CD4-positive, alpha-beta memory T cell (primary cell): ENCODE data around the gene TMEM233. TPM values are rescaled to one million over a fixed set of nuclear protein-coding genes. Genes with fewer than 3 reads are reported as not detected.
"Not testable (repeated sequence)": the region's sequence is repeated elsewhere in the genome, so short reads cannot be mapped to it uniquely, and the experiment has no call there.

ENCODE experiments used
- CTCF ChIA-PET: fragments of 350-600 bp; sonication (Branson Sonifier 250); formaldehyde crosslinking; loops from one replicate; lab custom pipeline; 2021; ENCODE audit warnings: inconsistent platforms; ENCODE audit not compliant: partially characterized antibody; lab: Charles Lee
- POLR2A ChIA-PET: fragments of 350-600 bp; sonication (Branson Sonifier 250); formaldehyde crosslinking; loops from one replicate; lab custom pipeline; 2021; ENCODE audit not compliant: partially characterized antibody; lab: Charles Lee
- DNase-seq, 5 donors: peaks; one replicate each; pipeline versions ENCODE4 v3.0.0 to v3.0.0-alpha.2; 2020 to 2022; ENCODE audit warnings: mixed read lengths in 1 of 5
- H3K27ac ChIP-seq: one replicate; pipeline ENCODE4 v1.7.0; 2013; ENCODE audit warnings: low read depth, low read length
- H3K27me3 ChIP-seq: 2 replicates; pipeline ENCODE4 v1.7.0; 2013; ENCODE audit warnings: mild to moderate bottlenecking, low read length, moderate library complexity; ENCODE audit not compliant: insufficient read depth
- H3K36me3 ChIP-seq: 2 replicates; pipeline ENCODE4 v1.7.0; 2013; ENCODE audit warnings: mild to moderate bottlenecking, low read length, moderate library complexity; ENCODE audit not compliant: insufficient read depth
- H3K4me1 ChIP-seq: 2 replicates; pipeline ENCODE4 v1.7.0; 2013; ENCODE audit warnings: mild to moderate bottlenecking, low read length, moderate library complexity; ENCODE audit not compliant: insufficient read depth
- H3K4me3 ChIP-seq, 2 donors: one replicate each; pipeline ENCODE4 v1.7.0; 2013; ENCODE audit warnings: low read length in 2 of 2, mild to moderate bottlenecking in 1 of 2
- H3K9me3 ChIP-seq, 2 donors: one replicate each; pipeline ENCODE4 v1.7.0; 2013; ENCODE audit warnings: low read length in 2 of 2, control low read depth in 1 of 2; ENCODE audit not compliant: control insufficient read depth in 1 of 2
- H3K27ac Mint-ChIP-seq, 7 donors: one replicate each; pipeline ENCODE4 v1.8.0; 2020 to 2021; ENCODE audit warnings: mixed read lengths in 7 of 7, mild to moderate bottlenecking in 6 of 7, inconsistent platforms in 3 of 7, moderate library complexity in 3 of 7
- H3K27me3 Mint-ChIP-seq, 2 donors: one replicate each; pipeline ENCODE4 v1.8.0; 2020 to 2021; ENCODE audit warnings: mixed read lengths in 2 of 2
- H3K36me3 Mint-ChIP-seq, 2 donors: one replicate each; pipeline ENCODE4 v1.8.0; 2020 to 2021; ENCODE audit warnings: mixed read lengths in 2 of 2, inconsistent platforms in 1 of 2, mild to moderate bottlenecking in 1 of 2
- H3K4me1 Mint-ChIP-seq, 4 donors: one replicate each; pipeline ENCODE4 v1.8.0; 2020 to 2021; ENCODE audit warnings: mixed read lengths in 4 of 4, mild to moderate bottlenecking in 1 of 4
- H3K4me3 Mint-ChIP-seq, 8 donors: one replicate each; pipeline ENCODE4 v1.8.0; 2020 to 2021; ENCODE audit warnings: mixed read lengths in 8 of 8, mild to moderate bottlenecking in 7 of 8, moderate library complexity in 6 of 8, inconsistent platforms in 3 of 8
- H3K9me3 Mint-ChIP-seq, 8 donors: one replicate each; pipeline ENCODE4 v1.8.0; 2020 to 2021; ENCODE audit warnings: mixed read lengths in 8 of 8, mild to moderate bottlenecking in 5 of 8, inconsistent platforms in 3 of 8, moderate library complexity in 1 of 8
- intact Hi-C: fragments of 100-400 bp; cut with micrococcal nuclease; formaldehyde crosslinking; loops from one replicate; pipeline ENCODE4 v1.15.1; 2023
- polyA plus RNA-seq, 2 donors: library from polyadenylated mRNA; unstranded; fragments of 300-500 nt; fragmentation: Illumina TruSeq; gene quantifications; one replicate each; pipeline ENCODE4 v1.2.3, GENCODE V29; 2021
- total RNA-seq, 2 experiments: library from RNA; stranded (reverse); gene quantifications; one replicate each; pipeline ENCODE4 v1.2.3, GENCODE V29; 2021

The TMEM233 gene
- total and polyA plus RNA-seq, 4 experiments from 2014 or later, result not detected

DNA sequence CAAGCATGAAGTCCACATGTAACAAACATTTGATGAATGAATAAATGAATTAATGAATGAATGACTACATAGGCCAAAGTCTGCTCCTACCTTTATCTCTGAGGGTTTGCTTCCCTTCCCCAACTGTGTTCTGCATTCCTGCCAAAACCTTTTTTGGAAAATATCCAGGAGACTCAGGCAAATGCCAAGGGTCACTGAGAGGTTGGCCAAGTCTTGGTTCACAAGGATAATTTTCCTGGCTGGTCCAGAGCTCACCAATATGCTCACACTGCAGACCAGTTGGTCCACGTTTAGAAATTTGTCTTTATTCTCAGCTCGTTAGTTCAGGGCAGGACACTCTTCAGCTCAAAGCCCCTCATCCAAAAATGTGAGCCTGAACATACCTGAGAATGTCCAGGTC lies 10.2 kb downstream of the TMEM233 start:
- no peak overlapping the region for H3K27ac Mint-ChIP-seq
- H3K4me3 Mint-ChIP-seq, result no peak overlapping the region
- Histone ChIP-seq H3K4me1 (no peaks in the 10 kb centered on the region), H3K27me3 (no peaks in the 10 kb centered on the region), H3K27ac (no peak overlapping the region), H3K36me3 (no peaks in the 10 kb centered on the region), H3K4me3 (no peak overlapping the region), H3K9me3 (no peaks in the 10 kb centered on the region)
- H3K27me3 Mint-ChIP-seq, result peaks cover 21 to 22% of the 10 kb centered on the region in 2 donors
- intact Hi-C loops, result no loop called here
- CTCF ChIA-PET, result no interaction called here
- H3K9me3 Mint-ChIP-seq, result peaks cover under 1 to 2% (median 1%) of the 10 kb centered on the region in 8 donors
- H3K36me3 Mint-ChIP-seq, result peaks cover 0 to under 1% of the 10 kb centered on the region in 2 donors
- POLR2A ChIA-PET, result no interaction called here
- H3K4me1 Mint-ChIP-seq, result no peaks in the 10 kb centered on the region
- no peak for DNase-seq

DNA sequence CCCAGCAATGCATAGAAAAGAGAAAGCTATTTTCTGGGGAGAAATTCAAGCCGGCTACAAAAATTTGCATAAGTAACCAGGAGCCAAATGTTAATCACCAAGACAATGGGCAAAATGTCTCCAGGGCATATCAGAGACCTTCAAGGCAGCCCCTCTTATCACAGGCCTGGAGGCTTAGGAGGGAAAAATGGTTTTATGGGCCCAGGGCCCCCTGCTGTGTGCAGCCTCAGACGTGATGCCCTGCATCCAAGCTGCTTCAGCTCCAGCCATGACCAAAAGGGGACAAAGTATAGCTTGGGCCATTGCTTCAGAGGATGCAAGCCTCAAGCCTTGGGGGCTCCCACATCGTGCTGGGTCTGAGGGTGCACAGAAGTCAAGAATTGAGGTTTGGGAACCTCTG lies 15.8 kb downstream of the TMEM233 start:
- Mint-ChIP-seq H3K9me3 (peaks cover 5 to 22% (median 13%) of the 10 kb centered on the region in 8 donors), H3K36me3 (peaks cover 0 to 4% of the 10 kb centered on the region in 2 donors), H3K4me3 (no peak overlapping the region), H3K27ac (no peak overlapping the region), H3K27me3 (peaks cover 21 to 23% of the 10 kb centered on the region in 2 donors), H3K4me1 (no peaks in the 10 kb centered on the region)
- H3K9me3 ChIP-seq, result no peaks in the 10 kb centered on the region
- no peaks in the 10 kb centered on the region for H3K36me3 ChIP-seq
- no peak overlapping the region for H3K4me3 ChIP-seq
- H3K27ac ChIP-seq, result no peak overlapping the region
- H3K27me3 ChIP-seq, result no peaks in the 10 kb centered on the region
- POLR2A ChIA-PET, result no interaction called here
- no peaks in the 10 kb centered on the region for H3K4me1 ChIP-seq
- intact Hi-C loops, result no loop called here
- no peak for DNase-seq
- CTCF ChIA-PET, result no interaction called here

DNA sequence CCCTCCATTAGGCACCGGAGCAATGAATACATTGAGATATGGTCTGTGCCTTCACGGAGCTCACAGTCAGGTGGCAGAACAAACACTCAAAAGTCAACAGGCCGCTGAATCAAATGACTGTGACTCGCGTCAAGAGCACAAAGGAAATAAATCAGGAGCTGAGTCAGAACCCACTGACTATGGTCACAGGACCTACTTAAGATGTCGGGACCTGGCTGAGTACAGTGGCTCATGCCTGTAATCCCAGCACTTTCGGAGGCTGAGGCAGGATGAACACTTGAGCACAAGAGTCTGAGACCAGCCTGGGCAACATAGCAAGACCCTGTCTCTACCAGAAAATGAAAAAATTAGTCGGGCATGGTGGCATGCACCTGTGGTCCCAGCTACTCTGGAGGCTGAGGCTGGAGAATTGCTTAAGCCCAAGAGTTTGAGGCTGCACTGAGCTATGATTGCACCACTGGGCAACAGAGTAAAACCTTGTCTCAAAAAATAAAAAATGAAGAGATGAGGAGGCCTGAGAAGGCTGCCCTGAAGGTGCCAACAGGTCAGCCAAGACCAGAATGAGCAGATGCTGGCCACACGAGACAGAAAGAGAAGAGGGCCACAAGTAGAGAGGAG lies 19.9 kb downstream of the TMEM233 start:
- no peak for DNase-seq
- Histone ChIP-seq H3K9me3 (no peaks in the 10 kb centered on the region), H3K27me3 (no peaks in the 10 kb centered on the region), H3K27ac (no peak overlapping the region), H3K4me1 (no peaks in the 10 kb centered on the region), H3K4me3 (no peak overlapping the region), H3K36me3 (no peaks in the 10 kb centered on the region)
- Mint-ChIP-seq H3K4me1 (no peaks in the 10 kb centered on the region), H3K27ac (no peak overlapping the region), H3K4me3 (no peak overlapping the region), H3K27me3 (peaks cover 22 to 25% of the 10 kb centered on the region in 2 donors), H3K36me3 (peaks cover 0 to 4% of the 10 kb centered on the region in 2 donors), H3K9me3 (peaks cover 5 to 31% (median 14%) of the 10 kb centered on the region in 8 donors)
- ChIA-PET POLR2A (no interaction called here), CTCF (no interaction called here)
- intact Hi-C loops, result no loop called here

DNA sequence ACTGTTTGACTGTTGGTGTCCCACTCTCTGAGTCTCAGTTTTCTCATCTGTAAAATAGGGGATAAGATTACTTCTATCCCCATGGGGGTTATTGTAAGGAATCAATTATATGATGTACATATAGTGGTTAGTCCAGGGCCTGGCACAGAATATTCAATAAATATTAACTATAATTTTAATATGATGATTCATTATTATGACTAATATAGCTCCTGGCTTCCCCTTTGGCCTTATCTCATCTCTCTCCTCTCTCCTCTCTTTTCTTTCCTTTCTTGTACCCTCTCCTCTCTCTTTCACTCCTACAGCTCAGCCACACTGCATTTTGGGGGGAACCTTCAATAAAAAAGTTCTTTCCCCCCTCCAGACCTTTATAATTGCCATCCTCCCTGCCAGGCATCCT lies 21.1 kb downstream of the TMEM233 start:
- intact Hi-C loops, result no loop called here
- peaks cover 3 to 26% (median 9%) of the 10 kb centered on the region in 8 donors for H3K9me3 Mint-ChIP-seq
- Histone ChIP-seq H3K27ac (no peak overlapping the region), H3K4me3 (no peak overlapping the region), H3K9me3 (no peaks in the 10 kb centered on the region), H3K27me3 (no peaks in the 10 kb centered on the region), H3K4me1 (no peaks in the 10 kb centered on the region), H3K36me3 (no peaks in the 10 kb centered on the region)
- no peak overlapping the region for H3K27ac Mint-ChIP-seq
- H3K4me1 Mint-ChIP-seq, result no peaks in the 10 kb centered on the region
- ChIA-PET CTCF (no interaction called here), POLR2A (no interaction called here)
- no peak overlapping the region for H3K4me3 Mint-ChIP-seq
- H3K36me3 Mint-ChIP-seq, result peaks cover 0 to 4% of the 10 kb centered on the region in 2 donors
- peaks cover 23 to 28% of the 10 kb centered on the region in 2 donors for H3K27me3 Mint-ChIP-seq
- DNase-seq, result no peak

DNA sequence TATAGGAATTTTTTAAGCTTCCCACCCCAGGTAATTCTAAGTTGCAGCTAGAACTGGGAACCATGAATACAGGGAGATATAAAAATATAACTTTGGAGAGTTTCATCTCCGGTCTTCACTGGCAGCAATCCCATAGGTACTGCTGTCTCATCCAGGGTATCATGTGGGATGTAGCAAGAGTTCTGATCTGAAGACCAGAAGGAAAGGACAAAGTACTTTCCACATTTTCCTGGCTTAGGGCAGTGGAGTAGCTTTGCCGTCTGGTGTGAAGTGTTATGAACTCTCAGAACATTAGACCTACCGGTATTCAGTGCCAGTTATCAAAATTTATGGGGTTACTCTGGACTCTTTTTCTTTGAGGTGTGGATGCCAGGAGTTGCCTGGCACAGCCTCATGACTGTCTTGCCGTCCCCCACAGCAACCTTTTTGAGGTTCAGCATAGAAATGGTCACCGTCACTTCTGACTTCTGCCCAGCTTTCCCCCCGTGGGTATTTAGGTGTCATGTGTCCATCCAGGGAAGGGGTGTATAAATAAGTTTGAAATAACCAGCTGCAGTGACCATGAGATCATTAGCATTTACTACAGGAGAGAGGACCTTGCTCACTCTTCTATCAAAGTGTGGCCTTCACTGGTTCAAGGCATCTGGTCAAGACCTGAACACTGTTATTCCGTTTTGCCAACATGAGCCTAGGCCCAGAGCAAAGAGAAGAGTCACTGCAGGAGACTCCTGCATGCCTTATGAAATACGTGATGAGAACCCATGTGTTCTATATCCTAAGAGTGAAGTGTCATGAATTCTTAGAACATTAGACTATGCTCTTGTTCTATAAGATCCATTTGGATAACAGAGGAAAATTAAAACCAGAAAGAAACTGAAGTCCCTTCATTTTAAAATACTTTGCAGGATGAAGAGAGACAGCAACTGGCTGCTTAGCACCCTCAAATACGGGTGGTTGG lies 22.2 kb downstream of the TMEM233 start:
- no peak overlapping the region for H3K4me3 Mint-ChIP-seq
- Histone ChIP-seq H3K4me1 (no peaks in the 10 kb centered on the region), H3K36me3 (no peaks in the 10 kb centered on the region), H3K9me3 (no peaks in the 10 kb centered on the region), H3K4me3 (no peak overlapping the region), H3K27ac (no peak overlapping the region), H3K27me3 (no peaks in the 10 kb centered on the region)
- DNase-seq, result no peak
- POLR2A ChIA-PET, result no interaction called here
- H3K27me3 Mint-ChIP-seq, result peaks cover 18 to 21% of the 10 kb centered on the region in 2 donors
- peaks cover 0 to 15% (median 6%) of the 10 kb centered on the region in 8 donors for H3K9me3 Mint-ChIP-seq
- no peak overlapping the region for H3K27ac Mint-ChIP-seq
- CTCF ChIA-PET, result no interaction called here
- peaks cover 0 to 4% of the 10 kb centered on the region in 2 donors for H3K36me3 Mint-ChIP-seq
- intact Hi-C loops, result no loop called here
- H3K4me1 Mint-ChIP-seq, result no peaks in the 10 kb centered on the region

DNA sequence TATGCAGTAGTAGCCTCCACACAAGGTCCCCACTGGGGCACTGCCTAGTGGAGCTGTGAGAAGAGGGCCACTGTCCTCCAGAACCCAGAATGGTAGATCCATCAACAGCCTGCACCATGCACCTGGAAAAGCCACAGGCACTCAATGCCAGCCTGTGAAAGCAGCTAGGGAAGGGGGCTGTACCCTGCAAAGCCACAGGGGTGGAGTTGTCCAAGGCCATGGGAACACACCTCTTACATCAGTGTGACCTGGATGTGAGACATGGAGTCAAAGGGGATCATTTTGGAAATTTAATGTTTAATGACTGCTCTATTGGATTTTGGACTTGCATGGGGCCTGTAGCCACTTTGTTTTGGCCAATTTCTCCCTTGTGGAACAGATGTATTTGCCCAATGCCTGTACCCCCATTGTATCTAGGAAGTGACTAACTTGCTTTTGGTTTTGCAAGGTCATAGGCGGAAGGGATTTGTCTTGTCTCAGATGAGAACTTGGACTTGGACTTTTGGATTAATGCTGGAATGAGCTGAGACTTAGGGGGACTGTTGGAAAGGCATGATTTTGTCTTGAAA lies 24.8 kb downstream of the TMEM233 start:
- H3K27me3 ChIP-seq, H3K36me3 ChIP-seq, H3K36me3 Mint-ChIP-seq, H3K4me1 Mint-ChIP-seq, CTCF ChIA-PET, H3K9me3 ChIP-seq, POLR2A ChIA-PET, intact Hi-C loops, H3K27ac ChIP-seq, DNase-seq, H3K4me3 Mint-ChIP-seq, H3K4me3 ChIP-seq, H3K27ac Mint-ChIP-seq, H3K4me1 ChIP-seq: not testable (repeated sequence)
- peaks cover 0 to 14% (median 6%) of the 10 kb centered on the region in 8 donors for H3K9me3 Mint-ChIP-seq
- peaks cover 21 to 22% of the 10 kb centered on the region in 2 donors for H3K27me3 Mint-ChIP-seq

DNA sequence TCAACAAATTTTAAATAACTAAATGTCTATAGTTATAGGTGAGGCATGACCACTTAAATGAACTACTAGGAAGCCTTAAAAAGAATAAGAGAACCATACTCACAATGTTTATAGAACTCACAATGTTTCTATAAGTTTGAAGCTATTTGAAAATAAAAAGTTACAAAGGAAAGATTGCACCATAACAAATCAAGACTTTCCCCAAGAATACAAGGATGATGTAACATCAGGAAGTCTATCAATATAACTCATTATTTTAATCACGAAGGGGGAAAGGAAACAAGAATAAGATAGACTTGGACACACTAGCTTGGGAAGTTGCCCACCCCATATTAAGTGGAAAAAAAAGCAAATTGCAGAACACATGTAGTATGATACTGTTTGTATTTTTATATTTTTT lies 26.9 kb downstream of the TMEM233 start:
- H3K9me3 ChIP-seq, result no peaks in the 10 kb centered on the region
- POLR2A ChIA-PET, result no interaction called here
- Mint-ChIP-seq H3K4me3 (no peak overlapping the region), H3K9me3 (peaks cover 0 to 14% (median 6%) of the 10 kb centered on the region in 8 donors), H3K4me1 (no peaks in the 10 kb centered on the region), H3K36me3 (peaks cover 0 to 4% of the 10 kb centered on the region in 2 donors), H3K27ac (no peak overlapping the region), H3K27me3 (peaks cover 23 to 24% of the 10 kb centered on the region in 2 donors)
- no peak for DNase-seq
- CTCF ChIA-PET, result no interaction called here
- no peak overlapping the region for H3K4me3 ChIP-seq
- no peaks in the 10 kb centered on the region for H3K4me1 ChIP-seq
- H3K27ac ChIP-seq, result no peak overlapping the region
- H3K27me3 ChIP-seq, result no peaks in the 10 kb centered on the region
- no peaks in the 10 kb centered on the region for H3K36me3 ChIP-seq
- intact Hi-C loops, result no loop called here
